HepG2 (cell line): ENCODE data around the gene POLA1. TPM values are rescaled to one million over a fixed set of nuclear protein-coding genes. Genes with fewer than 3 reads are reported as not detected.

Experiments used
- ATF5 ChIP-seq: sonication (generic); formaldehyde crosslinking; IDR thresholded peaks from 2 replicates; pipeline ENCODE4 v1.4.0; 2020; ENCODE audit warnings: mild to moderate bottlenecking, low read depth, missing genetic modification reagents
- BCL3 ChIP-seq: sonication (generic); formaldehyde crosslinking; IDR thresholded peaks from 2 replicates; pipeline ENCODE4 v1.5.1; 2020; ENCODE audit warnings: mild to moderate bottlenecking, missing genetic modification reagents, moderate library complexity
- CREB1 ChIP-seq, 2 experiments: fragments of 450-650 bp in 1 of 2; IDR thresholded peaks; 2 replicates each; pipeline ENCODE4 v1.6.1; 2016 to 2017; ENCODE audit warnings: control low read depth in 1 of 2, mild to moderate bottlenecking in 1 of 2, missing compliant biosample characterization in 1 of 2, missing genetic modification characterization in 1 of 2
- GFI1 ChIP-seq: sonication (generic); formaldehyde crosslinking; IDR thresholded peaks from 2 replicates; pipeline ENCODE4 v1.5.0; 2020; ENCODE audit warnings: missing genetic modification reagents, mild to moderate bottlenecking, borderline replicate concordance
- POLR2AphosphoS2 ChIP-seq: IDR thresholded peaks from 2 replicates; pipeline ENCODE4 v1.6.1; 2011; ENCODE audit warnings: low read depth, low read length, improper control_type of control experiment
- PRPF4 ChIP-seq: fragments of 200-400 bp; formaldehyde crosslinking; IDR thresholded peaks from 2 replicates; pipeline ENCODE4 v1.6.1; 2016; ENCODE audit warnings: low read length, low read depth; ENCODE audit not compliant: poor library complexity, severe bottlenecking
- REL ChIP-seq: sonication (generic); formaldehyde crosslinking; conservative IDR thresholded peaks from 2 replicates; pipeline ENCODE4 v1.8.0; 2022; ENCODE audit warnings: mild to moderate bottlenecking, missing genetic modification reagents, moderate library complexity
- SSRP1 ChIP-seq: IDR thresholded peaks from 2 replicates; pipeline ENCODE4 v1.6.1; 2016; ENCODE audit warnings: control low read depth
- TCF7L2 ChIP-seq: IDR thresholded peaks from 2 replicates; pipeline ENCODE4 v1.6.1; 2011; ENCODE audit warnings: mild to moderate bottlenecking, low read depth, low read length, moderate library complexity
- TP53 ChIP-seq: sonication (generic); formaldehyde crosslinking; conservative IDR thresholded peaks from 2 replicates; pipeline ENCODE4 v1.4.0; 2020; ENCODE audit warnings: missing genetic modification reagents
- ZFP1 ChIP-seq: IDR thresholded peaks from 2 replicates; pipeline ENCODE4 v1.6.1; 2016
- ZKSCAN8 ChIP-seq: IDR thresholded peaks from 2 replicates; pipeline ENCODE4 v1.6.1; 2016; ENCODE audit warnings: borderline replicate concordance, missing genetic modification reagents, missing compliant biosample characterization
- ZMAT5 ChIP-seq: sonication (generic); formaldehyde crosslinking; IDR thresholded peaks from 2 replicates; pipeline ENCODE4 v1.5.0; 2020; ENCODE audit warnings: mild to moderate bottlenecking, low read depth, missing genetic modification reagents, borderline replicate concordance
- ZNF180 ChIP-seq: sonication (generic); formaldehyde crosslinking; IDR thresholded peaks from 2 replicates; pipeline ENCODE4 v1.4.0; 2020; ENCODE audit warnings: low read depth, missing genetic modification reagents, borderline replicate concordance
- ZNF263 ChIP-seq: sonication (generic); formaldehyde crosslinking; IDR thresholded peaks from 2 replicates; pipeline ENCODE4 v1.4.0; 2020; ENCODE audit warnings: missing genetic modification reagents
- ZNF501 ChIP-seq: sonication (generic); formaldehyde crosslinking; IDR thresholded peaks from 2 replicates; pipeline ENCODE4 v1.5.1; 2020; ENCODE audit warnings: mild to moderate bottlenecking, moderate library complexity, missing genetic modification reagents
- ZNF567 ChIP-seq: sonication (generic); formaldehyde crosslinking; IDR thresholded peaks from 2 replicates; pipeline ENCODE4 v1.8.1; 2023; ENCODE audit warnings: mild to moderate bottlenecking, missing genetic modification reagents, borderline replicate concordance
- ZNF589 ChIP-seq: sonication (generic); formaldehyde crosslinking; conservative IDR thresholded peaks from 2 replicates; pipeline ENCODE4 v1.8.0; 2022; ENCODE audit warnings: mild to moderate bottlenecking, moderate library complexity, missing genetic modification reagents
- ZNF660 ChIP-seq: sonication (generic); formaldehyde crosslinking; IDR thresholded peaks from 2 replicates; pipeline ENCODE4 v1.5.1; 2020; ENCODE audit warnings: mild to moderate bottlenecking, low read depth, missing genetic modification reagents, borderline replicate concordance
- ZSCAN29 ChIP-seq: sonication (generic); formaldehyde crosslinking; conservative IDR thresholded peaks from 2 replicates; pipeline ENCODE4 v1.4.0; 2020; ENCODE audit warnings: mild to moderate bottlenecking, missing genetic modification reagents
- polyA plus RNA-seq, 8 experiments: library from polyadenylated mRNA; depleted of rRNA in 3 of 8; stranded (reverse) in 7 of 8; unstranded in 1 of 8; fragments of >200 nt; fragmentation: Illumina TruSeq in 4 of 8; extraction: Trizol in 4 of 8; gene quantifications; 2 replicates each; pipeline versions ENCODE4 v1.2.1 to v1.2.3, GENCODE V29; 2011 to 2016; ENCODE audit warnings: low read depth in 4 of 8, missing spikeins in 1 of 8, mixed read lengths in 1 of 8; ENCODE audit not compliant: insufficient read depth in 1 of 8
- total RNA-seq, 5 experiments: library from RNA; depleted of rRNA; stranded (reverse); fragments of >200 nt; fragmentation: Illumina TruSeq; extraction: Trizol; gene quantifications; 2 replicates each; pipeline ENCODE4 v1.2.3, GENCODE V29; 2016; ENCODE audit warnings: low read depth in 1 of 5

POLA1 gene
- total and polyA plus RNA-seq, 2 of the 13 experiments (the other 11 are each of a cell fraction or from before 2014, with no cell fraction given): 3.3 to 26.5 TPM

- TF ChIP-seq ZMAT5 (CRISPR knock-in tag) (no peak), POLR2AphosphoS2 (no peak), PRPF4 (no peak), TCF7L2 (no peak), CREB1 (IDR thresholded peaks at IDR 0.05) (peak; percentile 96), CREB1 (CRISPR knock-in tag; IDR thresholded peaks at IDR 0.05) (peak; percentile 88), BCL3 (CRISPR knock-in tag) (no peak; the same call in 1 of the 2 replicates), ZNF567 (CRISPR knock-in tag) (no peak), ZNF180 (CRISPR knock-in tag) (no peak), GFI1 (peak; percentile 51; the same call in 1 of the 2 replicates), ZNF263 (CRISPR knock-in tag) (no peak), ATF5 (no peak), ZKSCAN8 (no peak), ZFP1 (CRISPR knock-in tag) (no peak), ZNF501 (CRISPR knock-in tag) (peak; percentile 71), SSRP1 (CRISPR knock-in tag) (no peak), ZSCAN29 (CRISPR knock-in tag) (0 out of 2 replicates have a peak, but pooled peaks have one; percentile 42), ZNF660 (CRISPR knock-in tag) (no peak), REL (no peak), TP53 (CRISPR knock-in tag) (no peak), ZNF589 (CRISPR knock-in tag) (no peak)
Observed at GRCh38 chrX:24693453-24694202, at the start of gene POLA1 (continued).
